Measurements from ENCODE around the gene GPATCH2L. TPM values are rescaled to one million over a fixed set of nuclear protein-coding genes. Genes with fewer than 3 reads are reported as not detected.

The GPATCH2L gene
- polyA plus RNA-seq, 3 donors, result 33.5 to 36.6 (median 35.9) TPM

GRCh38 chr14:76252471-76252870 is 100.7 kb downstream of the GPATCH2L start:
- no peak for DNase-seq (ENCODE audit: low read depth in 3 of 3, low spot score in 2 of 3)

- DNase-seq (ENCODE audit: low read depth in 3 of 3, low spot score in 2 of 3), result no peak
Observed at GRCh38 chr14:76253111-76253510, 101.4 kb downstream of the GPATCH2L start.

GRCh38 chr14:76256545-76256944 is 104.8 kb downstream of the GPATCH2L start:
- DNase-seq (ENCODE audit: low read depth in 3 of 3, low spot score in 2 of 3), result no peak

DNA sequence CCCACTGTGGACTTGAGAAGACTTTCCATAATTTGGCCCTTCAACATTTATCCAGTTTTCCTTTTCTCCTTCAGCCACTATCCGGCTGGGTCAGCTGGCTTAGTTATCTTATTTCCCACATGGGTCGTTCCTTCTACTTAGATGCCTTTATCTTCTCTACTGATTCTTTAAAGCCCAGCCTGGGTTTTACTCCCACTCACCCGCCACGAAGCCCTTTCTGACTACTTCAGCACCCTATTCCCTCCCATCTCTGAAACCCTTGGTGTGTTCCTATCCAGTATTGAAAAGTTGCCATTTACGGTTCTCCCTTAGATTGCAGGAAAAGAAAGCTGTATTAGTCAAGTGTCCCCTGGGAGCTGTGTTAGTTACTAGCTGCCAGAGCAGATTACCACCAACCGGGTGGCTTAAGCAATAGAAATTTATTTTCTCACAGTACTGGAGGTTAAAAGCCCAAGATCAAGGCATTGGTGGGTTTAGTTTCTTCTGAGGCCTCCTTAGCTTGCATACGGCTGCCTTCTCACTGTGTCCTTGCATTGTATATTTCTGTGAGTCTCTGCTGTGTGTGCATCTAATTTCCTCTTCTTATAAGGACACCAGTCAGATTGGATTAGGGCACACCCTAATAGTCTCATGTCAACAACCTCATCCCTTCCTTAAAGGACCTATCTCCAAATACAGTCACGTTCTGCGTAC is 105.5 kb downstream of the GPATCH2L start:
- DNase-seq (ENCODE audit: low read depth in 3 of 3, low spot score in 2 of 3), result no peak

- DNase-seq (ENCODE audit: low read depth in 3 of 3, low spot score in 2 of 3), result no peak
Observed at GRCh38 chr14:76257842-76258397, 106.2 kb downstream of the GPATCH2L start.

- no peak for DNase-seq (ENCODE audit: low read depth in 3 of 3, low spot score in 2 of 3)
Observed at GRCh38 chr14:76259029-76259735, 107.5 kb downstream of the GPATCH2L start.

DNA sequence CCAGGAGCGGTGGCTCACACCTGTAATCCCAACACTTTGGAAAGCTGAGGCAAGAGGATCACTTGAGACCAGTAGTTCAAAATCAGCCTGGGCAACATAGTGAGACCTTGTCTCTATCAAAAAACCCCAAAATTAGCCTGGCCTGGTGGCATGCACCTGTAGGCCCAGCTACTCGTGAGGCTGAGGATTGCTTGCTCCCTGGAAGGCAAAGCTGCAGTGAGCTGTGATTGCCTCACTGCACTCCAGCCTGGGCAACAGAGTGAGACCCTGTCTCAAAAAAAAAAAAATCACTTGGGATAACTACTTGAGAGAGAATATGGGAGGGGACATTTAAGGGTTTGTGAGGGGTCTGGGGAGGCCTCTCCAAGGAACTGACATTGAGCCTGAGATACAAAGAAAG is 109.0 kb downstream of the GPATCH2L start:
- no peak for DNase-seq (ENCODE audit: low read depth in 3 of 3, low spot score in 2 of 3)

GRCh38 chr14:76261371-76261811 is 109.7 kb downstream of the GPATCH2L start:
- no peak for DNase-seq (ENCODE audit: low read depth in 3 of 3, low spot score in 2 of 3)

DNA sequence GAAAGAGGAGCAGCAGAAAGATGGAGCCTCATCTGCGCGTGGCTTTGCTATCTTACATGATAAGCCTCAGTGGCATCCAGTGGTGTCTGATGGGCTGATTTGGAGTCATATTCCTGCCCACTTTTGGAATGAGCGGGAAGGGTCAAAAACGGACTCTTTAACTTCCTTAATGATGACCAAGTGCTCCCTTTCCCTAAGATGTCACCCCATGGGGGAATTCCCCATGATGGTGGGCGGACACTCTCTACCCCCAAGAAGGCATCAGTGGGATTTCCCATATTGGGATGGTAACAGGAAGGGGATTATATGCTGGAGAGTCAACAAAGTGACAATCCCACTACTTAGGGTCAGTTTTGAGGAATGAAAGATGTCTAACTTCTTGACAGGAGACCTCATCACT is 110.9 kb downstream of the GPATCH2L start:
- DNase-seq (ENCODE audit: low read depth in 3 of 3, low spot score in 2 of 3), result no peak

Other genes starting within 250 kb of the GPATCH2L start
- 10 to 100 TPM; 12.0 to 13.8 (median 12.0) TPM for gene TGFB3, start 169.9 kb upstream of the GPATCH2L start, polyA plus RNA-seq (ENCODE audit: insufficient read length in 3 of 3)
- gene IFT43, start 166.2 kb upstream of the GPATCH2L start, polyA plus RNA-seq (ENCODE audit: insufficient read length in 3 of 3), result 10 to 100 TPM; 46.2 to 49.4 (median 48.7) TPM
- gene ESRRB, start 224.2 kb downstream of the GPATCH2L start, polyA plus RNA-seq (ENCODE audit: insufficient read length in 3 of 3), result 1 to 10 TPM; 7.3 to 9.4 (median 7.5) TPM